NCI-H187 (cell line): ENCODE results near the gene PPM1A.

Experiments used
- DNase-seq, 2 experiments: peaks; one replicate each; lab custom pipeline; 2025; lab: John Stamatoyannopoulos, UW

The PPM1A gene

DNA sequence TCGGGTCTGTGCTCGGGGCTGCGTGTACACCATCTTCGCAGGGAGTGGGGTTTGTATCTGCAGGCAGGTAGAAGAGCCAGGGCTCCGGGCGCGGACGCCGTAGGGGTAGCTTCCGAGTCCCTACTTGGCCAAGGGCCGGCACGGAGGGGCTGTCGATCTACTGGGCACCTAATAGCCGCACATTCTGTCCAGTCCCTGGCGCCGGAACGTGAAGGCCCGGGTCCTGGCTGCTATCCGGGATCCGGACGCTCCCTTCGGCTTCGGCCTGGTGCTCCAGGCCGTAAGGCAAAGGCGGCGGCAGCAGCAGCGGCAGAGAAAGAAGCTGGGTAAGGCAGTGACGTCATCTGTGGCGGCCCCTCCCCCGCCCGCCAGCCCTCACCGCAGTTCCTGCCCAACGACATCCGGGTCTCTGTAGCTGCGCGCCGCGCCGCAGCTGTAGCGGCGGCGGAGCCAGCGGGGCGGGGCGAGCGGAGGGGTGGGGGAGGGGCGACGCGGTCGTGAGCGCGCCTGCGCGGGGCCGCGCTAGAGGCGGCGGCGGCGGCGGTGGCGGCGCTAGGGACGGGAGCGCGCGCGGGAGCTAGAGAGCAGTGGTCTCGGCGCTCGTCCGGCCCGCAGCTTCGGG, at the start of gene PPM1A:
Gene PPM1A (plus strand): TSS at position 525 of the 622 bp plus-strand sequence. CDS start 33,483 bp downstream, outside the sequence.
- peak; percentile 95 to 97 for DNase-seq

DNA sequence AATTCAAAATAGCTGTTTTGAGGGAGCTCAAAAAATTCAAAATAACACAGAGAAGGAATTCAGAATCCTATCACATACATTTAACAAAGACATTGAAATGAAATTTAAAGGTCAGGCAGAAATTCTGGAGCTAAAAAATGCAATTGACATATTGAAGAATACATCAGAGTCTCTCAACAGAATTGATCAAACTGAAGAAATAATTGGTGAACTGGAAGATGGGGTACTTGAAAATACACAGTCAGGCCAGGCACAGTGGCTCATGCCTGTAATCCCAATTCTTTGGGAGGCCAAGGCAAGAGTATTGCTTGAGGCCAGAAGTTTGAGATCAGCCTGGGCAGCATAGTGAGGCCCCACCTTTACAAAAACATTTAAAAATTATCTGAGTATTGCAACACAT, 49.7 kb upstream of the PPM1A start:
- DNase-seq = no peak

DNA sequence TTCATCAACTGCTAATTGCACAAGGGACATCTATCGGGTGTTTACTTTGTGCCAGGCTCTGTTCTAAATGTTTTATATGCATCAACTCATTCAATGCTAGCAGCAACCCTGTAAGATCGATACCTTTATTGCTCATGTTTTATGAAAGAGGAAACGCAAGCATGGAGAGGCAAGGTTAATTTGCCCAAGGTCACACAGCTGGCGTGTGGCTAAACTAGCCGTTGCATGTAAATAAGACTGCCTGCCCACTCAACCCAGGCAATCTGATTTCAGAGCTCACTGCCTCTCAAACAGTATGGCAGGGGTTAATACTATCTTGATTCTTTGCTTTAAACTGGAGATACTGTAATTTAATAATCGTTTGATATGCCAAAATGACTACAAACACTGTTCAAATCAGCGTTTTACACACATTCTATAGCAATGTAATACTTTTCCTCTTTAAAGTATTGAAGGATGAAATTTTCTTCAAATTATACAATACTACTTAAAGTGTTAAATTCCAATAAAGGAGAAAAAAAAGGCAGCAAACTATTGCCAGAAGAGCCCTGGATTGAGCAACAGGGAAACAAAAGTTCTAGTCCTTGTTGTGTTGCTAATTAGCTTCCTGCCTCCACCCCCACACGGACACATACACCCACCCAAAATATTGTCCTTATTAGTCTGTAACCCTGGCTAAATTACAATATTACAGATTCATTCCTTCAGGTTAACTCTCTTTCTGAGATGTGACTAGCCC, 44.7 kb upstream of the PPM1A start:
- no peak for DNase-seq

DNA sequence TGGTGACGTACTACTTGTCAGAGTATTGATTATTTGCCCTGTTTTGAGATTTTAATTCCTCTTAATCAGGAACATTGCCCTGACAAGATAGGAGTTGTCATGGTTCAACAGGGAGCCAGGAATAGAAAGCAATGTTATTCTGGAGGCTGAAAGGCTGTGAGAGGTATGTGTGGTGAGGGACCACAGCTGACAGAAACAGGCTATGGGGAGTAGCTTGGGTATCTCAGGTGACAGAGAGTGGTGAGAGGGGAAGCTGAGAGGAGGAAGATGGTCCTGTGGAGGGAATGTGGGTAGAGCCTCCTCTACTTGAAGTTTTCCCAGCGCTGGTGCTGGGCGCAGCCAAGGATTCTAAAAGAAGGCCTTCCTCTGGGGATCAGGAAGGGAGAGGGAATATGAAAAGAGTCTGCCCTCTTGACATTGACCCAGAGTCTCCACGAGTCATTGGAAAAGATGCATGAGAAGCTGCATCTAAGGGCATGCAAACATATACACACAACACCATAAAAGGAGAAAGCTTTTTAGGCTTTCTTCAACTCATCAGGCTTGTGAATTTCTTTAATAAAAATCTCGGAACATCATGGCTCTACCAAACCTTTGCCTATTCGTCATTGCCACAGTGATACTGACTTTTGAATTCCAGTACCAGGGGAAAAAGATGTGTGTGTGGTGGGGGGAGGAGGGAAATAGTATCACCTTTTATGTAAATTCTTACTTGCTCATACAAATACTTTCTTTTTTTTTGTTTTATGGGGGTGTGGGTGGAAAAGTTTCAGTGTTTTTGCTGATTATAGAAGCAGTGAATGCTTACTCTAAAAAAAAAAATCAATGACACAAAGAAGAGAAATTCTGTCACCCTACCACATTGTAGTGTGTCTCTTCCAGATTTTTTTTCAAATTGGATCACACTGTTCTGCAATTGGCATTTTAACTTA, 43.9 kb upstream of the PPM1A start:
- no peak for DNase-seq

DNA sequence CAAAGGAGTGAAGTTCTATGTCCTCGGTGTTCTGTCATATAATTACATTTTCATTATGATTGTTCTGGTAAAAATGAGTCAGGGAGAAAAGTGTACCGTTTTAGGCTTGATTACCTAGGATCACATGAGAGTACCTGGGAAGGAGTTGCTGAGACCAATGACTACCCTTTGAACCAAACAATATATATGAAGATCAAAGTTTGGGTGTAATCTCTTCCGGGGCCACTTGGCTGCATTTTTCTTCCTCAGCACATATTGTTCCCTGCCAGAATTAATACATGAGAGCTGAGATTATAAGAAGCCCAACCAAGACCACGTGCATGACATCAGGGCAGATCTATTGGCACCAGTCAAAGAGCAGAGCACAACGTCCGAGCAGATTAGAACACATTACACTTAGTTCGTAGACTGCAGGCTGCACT, 42.8 kb upstream of the PPM1A start:
- DNase-seq = no peak

DNA sequence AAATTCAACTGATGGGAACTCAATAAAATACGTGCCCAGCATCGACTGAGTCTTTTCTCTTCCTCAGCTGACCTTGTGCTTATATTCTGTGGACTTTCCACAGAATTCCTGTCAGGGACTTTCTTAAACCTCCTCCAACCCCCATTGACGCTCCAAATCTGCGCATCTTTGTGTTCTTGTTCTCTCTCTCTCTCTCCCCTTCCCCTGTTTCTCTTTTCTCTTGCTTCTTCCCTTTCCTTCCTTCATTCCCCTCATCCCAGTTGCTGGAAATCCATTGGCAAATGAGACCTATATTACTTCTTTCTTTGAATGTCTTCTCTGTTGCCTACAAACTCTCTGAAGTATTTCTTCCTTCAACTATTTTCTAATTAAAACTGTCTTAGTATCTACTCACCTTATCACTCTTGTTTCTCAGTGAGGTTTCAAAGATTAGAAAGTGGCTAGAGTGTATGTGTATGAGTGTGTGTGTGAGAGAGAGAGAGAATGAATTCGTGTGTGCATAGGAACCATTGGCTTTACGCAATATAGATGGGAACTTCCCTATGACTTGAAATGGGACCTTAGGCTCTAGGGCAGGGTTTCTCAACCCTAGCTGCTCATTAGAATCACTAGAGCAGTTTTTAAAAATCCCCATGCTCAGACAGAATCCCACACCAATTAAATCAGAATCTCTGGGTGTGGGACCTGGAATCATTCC, 42.0 kb upstream of the PPM1A start:
- DNase-seq = no peak

DNA sequence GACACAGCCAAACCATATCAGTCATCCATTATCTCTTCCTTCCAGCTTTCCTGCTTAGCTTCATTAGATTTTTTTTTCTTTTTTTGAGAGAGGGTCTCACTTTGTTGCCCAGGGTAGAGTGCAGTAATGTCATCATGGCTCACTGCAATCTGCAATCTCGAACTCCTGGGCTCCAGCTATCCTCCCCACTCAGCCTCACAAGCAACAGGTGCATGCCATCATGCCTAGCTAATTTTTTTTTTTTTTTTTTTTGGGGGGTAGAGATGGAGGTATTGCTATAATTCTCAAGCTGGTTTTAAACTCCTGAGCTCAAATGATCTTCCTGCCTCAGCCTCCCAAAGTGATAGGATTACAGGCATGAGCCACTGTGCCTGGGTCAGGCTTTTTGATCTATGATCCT, 38.3 kb upstream of the PPM1A start:
- no peak for DNase-seq

DNA sequence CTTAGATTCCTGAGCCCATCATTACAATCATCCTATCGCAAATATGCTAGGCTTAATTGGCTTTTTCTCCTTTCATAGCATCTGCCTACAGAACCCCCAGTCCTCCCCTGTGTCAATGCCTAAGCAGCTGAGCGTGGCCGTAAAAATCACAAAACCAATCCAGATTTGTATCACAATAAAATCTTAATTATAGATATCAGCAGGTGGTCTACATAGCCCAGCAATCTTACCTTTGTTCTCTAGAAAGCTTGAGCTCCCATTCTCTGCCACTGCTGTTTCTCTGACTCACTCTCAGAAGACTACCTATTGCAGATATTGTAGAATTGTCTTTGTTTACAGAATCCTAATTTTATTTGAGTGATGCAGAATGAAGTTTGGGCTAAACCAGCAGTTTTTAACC, 37.9 kb upstream of the PPM1A start:
- no peak for DNase-seq

DNA sequence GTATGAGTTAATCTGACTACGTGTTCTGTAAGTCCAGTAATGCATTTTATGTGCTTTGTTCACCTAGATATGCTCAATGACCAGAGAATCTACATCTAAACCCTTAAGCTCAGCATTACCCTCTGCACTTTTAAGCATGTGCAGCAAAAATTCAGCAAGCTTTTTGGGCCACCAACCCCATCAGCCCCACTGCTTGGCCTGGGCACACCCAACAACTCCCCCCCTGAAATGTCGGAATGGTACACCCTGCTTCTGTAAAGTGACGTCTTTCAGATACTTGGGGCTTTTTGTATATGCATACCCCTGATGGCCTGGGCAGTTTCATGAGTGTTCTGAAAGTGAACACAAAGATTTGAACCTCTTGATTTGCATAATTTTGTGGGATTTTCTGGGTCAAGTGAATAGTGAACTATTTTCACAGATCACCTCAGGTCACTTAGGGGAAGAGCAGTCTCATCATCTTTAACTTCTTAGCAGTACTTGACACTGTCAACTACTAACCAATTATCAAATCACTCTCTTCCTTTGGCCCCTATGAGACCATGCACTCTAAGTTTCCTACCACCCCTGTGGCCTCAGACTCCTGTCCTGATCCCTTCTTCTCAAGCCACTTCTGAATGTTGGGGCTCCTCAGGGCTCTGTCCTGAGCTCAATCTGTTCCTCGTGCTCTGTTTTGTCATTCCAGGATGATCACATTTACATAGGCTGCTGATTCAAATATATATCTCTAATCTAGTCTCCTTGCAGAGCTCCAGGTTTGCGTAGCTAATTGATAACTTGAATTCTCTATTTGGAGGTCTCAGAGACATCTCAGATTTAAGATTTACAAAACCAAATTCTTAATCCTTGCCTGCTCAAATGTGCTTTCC, 36.3 kb upstream of the PPM1A start:
- no peak for DNase-seq

DNA sequence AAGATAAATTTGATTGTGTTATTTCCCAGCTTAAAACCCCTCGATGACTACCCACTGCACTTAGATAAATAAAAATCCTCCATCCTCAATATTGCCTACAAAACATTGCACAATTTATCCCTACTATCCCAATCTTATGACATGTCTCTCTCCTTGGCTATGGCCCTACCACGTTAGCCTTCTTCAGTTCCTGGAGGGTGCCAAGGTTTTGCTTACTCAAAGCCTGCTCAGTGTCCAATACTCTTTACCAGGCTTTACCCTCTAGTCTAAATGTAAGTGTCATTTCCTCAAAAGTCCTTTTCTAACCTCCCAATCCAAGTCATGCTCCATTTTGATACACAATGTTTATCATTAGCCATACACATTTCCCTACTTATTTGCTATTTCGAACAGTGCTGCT, 35.0 kb upstream of the PPM1A start:
- no peak for DNase-seq

DNA sequence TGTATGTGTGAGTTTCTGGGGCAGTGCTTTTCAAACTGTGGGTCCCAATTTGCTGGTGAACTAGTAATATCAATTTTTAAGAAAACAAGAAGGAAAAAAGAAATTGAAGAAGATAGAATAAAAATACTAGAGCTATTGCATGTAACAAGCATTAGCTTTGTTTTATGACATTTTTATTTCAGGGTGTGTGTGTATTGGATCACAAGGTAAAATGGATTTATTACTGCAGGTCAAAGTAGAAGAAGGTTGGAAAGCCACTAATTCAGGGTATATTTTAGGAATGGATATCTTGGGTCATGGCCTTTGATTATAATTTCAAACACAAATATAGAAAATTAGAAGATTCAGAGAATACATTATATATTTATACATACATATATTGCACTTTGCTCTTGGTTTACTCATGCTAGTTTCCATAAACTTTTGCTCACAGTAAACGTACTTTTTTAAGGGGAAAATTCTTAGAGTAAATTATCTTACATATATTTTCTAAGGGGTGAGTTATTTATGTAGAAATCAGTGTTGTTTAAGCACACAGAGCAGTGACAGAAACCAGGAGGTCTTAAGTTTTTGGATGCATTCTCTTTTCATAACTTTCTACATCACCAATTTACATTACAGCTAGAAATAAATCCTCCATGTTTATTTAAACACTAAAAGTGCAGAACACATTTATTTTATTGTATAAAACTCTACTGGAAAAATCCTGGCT, 34.5 kb upstream of the PPM1A start:
- DNase-seq = no peak

DNA sequence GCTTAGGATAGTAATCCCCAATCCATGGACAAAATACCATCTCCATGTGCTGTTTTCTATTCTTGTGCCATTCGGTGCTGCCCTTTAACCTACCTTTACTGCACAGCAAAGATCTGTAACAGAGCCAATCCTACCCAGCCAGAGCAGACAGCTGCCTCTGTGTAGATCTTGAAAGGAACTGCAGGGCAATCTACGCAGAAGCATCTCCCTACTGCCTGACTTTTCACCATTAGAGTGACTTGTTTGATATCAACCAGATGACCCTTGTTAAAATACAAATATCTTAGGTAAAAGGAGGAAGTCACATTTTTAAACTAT, 33.9 kb upstream of the PPM1A start:
- no peak for DNase-seq

DNA sequence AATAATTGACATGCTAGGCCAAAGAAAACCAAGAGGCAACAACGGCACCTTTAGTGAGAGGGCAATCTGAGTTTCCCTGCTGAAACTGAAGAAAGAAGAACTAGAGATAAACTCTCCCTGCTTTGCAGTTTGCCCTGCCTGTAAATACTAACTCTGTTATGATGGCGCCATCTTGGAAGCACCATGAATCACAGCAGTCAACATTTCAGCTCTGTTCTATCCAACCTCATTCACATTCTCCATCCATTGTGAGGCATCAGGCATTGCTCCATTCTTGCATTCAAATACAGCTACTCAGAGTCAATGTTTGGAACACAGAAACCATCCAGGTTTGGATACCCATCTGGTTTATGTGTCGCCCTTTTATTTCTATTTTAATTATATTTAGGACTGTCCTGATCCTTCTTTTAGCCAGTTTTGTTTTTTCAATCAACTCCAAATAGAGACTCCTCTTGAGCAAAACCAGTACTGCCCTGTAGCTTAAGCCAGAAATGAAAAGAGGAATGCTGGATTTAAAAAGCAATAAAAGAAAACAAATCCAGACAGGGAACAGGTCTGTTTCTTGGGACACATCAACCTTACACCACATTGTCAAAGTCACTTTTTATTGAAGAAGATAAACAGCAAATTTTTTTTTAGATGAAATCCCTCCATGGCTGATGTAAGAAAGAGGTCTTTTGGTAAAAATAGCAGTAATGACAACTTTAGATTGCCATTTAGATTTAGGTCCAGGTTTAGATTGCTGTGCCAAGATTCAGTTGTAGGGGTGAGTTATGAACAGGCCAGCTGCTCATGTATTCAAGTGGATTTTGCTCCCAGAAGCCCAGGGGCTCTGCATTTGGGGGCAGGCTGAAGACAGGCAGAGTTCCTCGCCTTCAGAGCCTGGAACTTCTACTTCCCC, 33.3 kb upstream of the PPM1A start:
- no peak for DNase-seq

DNA sequence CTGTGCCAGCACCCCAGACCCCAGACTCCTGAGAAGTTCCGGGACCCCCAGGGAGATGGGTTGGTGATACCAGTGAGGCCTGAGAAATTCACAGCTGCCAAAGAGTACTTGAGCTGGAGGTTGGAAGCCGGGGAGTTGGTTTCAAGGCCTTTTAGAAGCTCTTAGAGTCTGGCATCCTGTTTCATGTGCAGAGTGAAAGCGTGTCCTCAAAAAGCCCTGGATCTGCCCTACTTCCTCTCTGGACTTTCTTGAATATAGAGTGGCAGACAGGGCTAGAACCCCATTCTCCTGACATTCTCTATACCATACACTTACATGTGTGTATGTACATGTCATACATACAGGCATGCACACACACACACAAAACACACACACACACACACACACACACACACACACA, 31.3 kb upstream of the PPM1A start:
- no peak for DNase-seq

DNA sequence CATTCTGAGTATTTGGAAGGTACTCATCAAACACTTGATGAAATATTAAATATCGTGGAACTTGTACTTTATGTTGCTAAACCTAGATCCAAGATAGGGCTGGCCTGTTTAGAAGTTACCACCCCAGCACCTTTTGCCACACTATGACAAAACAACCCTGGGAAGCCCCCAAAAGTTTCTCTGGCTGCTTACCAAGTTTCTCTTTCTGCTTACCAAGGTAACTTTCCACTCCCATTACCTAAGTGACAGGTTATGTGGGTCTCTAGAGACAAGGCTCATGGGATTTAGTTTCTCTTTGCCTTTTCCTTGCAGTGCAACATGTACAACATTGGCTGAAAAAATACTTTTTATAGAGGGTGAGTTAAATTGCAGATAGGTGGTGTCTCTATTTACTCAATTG, 28.9 kb upstream of the PPM1A start:
- no peak for DNase-seq

DNA sequence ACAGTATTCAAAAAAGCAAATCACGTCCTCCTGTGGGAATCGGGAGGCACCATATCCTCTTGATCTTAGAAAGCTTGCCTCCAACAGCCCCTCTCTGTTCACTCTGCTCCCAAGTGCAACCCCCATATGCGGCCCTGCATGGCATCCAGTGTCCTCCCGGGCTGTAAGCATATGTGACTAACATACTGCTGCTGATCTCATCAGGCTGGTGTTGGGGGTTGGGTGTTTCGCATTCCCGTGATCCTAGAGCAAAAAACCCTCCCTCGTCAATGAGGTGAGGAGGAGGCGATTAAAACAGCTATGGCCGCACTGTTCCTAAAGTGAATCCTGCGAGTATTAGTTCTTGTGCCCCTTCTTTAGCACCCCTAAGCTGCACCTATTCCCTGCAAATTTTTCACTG, 28.1 kb upstream of the PPM1A start:
- DNase-seq = no peak

DNA sequence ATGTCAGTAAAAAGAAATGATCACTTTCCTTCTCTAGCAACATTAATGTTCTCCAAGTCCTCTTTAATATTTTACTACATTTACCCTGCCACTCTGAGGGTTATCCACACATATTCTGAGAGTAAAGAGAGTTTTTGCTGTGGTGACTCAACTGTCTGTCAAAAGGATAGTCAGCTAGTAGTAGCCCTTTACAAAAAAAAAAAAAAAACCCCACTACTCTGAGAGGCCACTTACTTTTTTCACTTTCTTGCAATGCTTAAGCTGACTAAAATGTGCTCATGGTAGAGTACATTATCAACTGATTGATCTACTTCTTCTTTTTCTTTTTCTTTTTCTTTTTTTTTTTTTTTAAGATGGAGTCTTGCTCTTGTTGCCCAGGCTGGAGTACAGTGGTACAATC, 27.6 kb upstream of the PPM1A start:
- DNase-seq = no peak

DNA sequence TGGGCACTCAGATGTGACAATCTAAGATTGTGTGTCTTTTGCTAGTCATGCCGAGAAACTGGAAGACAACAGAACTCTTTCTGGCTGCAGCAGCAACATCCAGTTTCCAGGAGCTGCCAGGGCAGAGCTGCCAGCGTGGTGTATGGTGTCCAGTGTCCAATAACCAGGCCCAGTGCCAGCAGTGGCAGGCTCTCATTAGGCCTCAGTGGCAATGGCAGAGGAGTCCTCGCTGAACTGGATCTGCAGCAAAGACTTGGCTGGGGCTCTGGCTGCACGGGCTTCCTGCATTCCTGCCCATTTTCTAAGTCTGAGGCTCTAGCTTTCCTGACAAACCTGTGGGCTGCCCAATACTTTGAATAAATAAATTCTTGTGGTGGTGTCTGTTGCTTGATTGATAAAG, 26.2 kb upstream of the PPM1A start:
- DNase-seq = no peak

DNA sequence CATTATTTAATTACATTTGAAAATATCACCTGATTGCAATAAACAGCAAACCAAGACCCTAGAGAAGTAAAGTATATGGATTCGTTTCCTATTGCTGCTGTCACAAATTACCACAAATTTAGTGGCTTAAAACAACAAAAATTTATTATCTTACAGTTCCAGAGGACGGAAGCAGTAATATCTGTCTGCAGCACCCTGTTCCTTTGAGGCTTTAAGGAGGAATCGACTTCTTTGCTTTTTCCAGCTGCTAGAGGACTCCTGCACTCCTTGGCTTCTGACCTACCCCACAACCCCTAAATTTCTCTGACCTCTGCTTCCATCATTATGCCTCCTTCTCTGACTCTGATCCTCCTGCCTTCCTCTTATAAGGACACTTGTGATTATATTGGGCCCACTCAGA, 23.8 kb upstream of the PPM1A start:
- DNase-seq = no peak

DNA sequence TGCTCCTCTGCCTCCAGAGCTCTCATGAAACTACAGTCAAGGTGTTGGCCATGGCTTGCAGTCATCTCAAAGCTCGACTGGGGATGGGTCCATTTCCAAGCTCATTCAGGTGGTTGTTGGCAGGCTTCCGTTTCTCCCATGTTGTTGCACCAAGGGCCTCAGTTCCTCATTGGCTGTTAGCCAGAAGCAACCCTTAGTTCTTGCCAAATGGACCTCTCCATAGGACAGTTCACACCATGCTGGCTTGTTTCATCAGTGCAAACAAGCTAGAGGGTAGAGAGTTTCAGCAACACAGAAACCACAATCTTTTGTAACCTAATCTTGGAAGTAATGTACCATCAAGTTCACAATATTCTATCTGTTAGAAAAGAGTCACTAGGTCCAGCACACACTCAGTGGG, 22.7 kb upstream of the PPM1A start:
- DNase-seq = no peak
